PC-9 (cell line): Measurements from ENCODE around the gene VANGL2. TPM values are rescaled to one million over a fixed set of nuclear protein-coding genes. Genes with fewer than 3 reads are reported as not detected.

Experiments used
- BruUV-seq: library from RNA; stranded (reverse); fragments of 400-500 nt; replicated peaks from 2 replicates; lab custom pipeline; 2021; lab: Mats Ljungman, UMichigan
- CTCF ChIA-PET: fragments of 300-600 bp; sonication (Branson Sonifier 250); formaldehyde crosslinking; loops from one replicate; lab custom pipeline; 2022; ENCODE audit warnings: antibody characterized with exemption; lab: Charles Lee
- POLR2A ChIA-PET: fragments of 300-600 bp; sonication (Branson Sonifier 250); formaldehyde crosslinking; loops from one replicate; lab custom pipeline; 2022; ENCODE audit warnings: antibody characterized with exemption; ENCODE audit not compliant: unreplicated experiment; lab: Charles Lee
- DNase-seq, 2 experiments: peaks; one replicate each; pipeline versions ENCODE4 v3.0.0 to v3.0.0-alpha.2; 2015 to 2022; ENCODE audit warnings: mixed read lengths in 1 of 2
- H2AFZ ChIP-seq: fragments of 200-600 bp; sonication (generic); 2 replicates; pipeline ENCODE4 v1.8.1; 2017; ENCODE audit warnings: antibody characterized with exemption
- H3F3A ChIP-seq: fragments of 200-600 bp; sonication (generic); 2 replicates; pipeline ENCODE4 v1.8.1; 2017; ENCODE audit warnings: antibody characterized with exemption, mild to moderate bottlenecking, low read depth; ENCODE audit not compliant: insufficient read depth
- H3K27ac ChIP-seq: fragments of 200-600 bp; sonication (generic); 2 replicates; pipeline ENCODE4 v1.6.1; 2016; ENCODE audit warnings: mixed run types
- H3K27me3 ChIP-seq: fragments of 200-600 bp; sonication (generic); 2 replicates; pipeline ENCODE4 v1.6.1; 2016; ENCODE audit warnings: low read depth, mixed run types; ENCODE audit not compliant: insufficient read depth
- H3K36me3 ChIP-seq: fragments of 200-600 bp; sonication (generic); 2 replicates; pipeline ENCODE4 v1.6.1; 2016; ENCODE audit warnings: low read depth, mixed run types
- H3K4me1 ChIP-seq: fragments of 200-600 bp; sonication (generic); replicated peaks from 2 replicates; pipeline ENCODE4 v1.6.1; 2016; ENCODE audit warnings: mixed run types; ENCODE audit not compliant: insufficient read depth
- H3K4me2 ChIP-seq: fragments of 200-600 bp; sonication (generic); 2 replicates; pipeline ENCODE4 v1.6.1; 2017; ENCODE audit warnings: mixed run types
- H3K4me3 ChIP-seq: fragments of 200-600 bp; sonication (generic); 2 replicates; pipeline ENCODE4 v1.6.1; 2016; ENCODE audit warnings: mixed run types
- H3K79me2 ChIP-seq: fragments of 200-600 bp; sonication (generic); 2 replicates; pipeline ENCODE4 v1.6.1; 2017; ENCODE audit warnings: low read depth, mixed run types
- H3K9me2 ChIP-seq: fragments of 200-600 bp; sonication (generic); 2 replicates; pipeline ENCODE4 v1.8.1; 2017; ENCODE audit warnings: mild to moderate bottlenecking; ENCODE audit not compliant: insufficient read depth
- H3K9me3 ChIP-seq: fragments of 200-600 bp; sonication (generic); 2 replicates; pipeline ENCODE4 v1.8.1; 2016; ENCODE audit warnings: low read depth; ENCODE audit not compliant: insufficient read depth
- H4K20me1 ChIP-seq: fragments of 200-600 bp; sonication (generic); 2 replicates; pipeline ENCODE4 v1.8.1; 2017; ENCODE audit not compliant: insufficient read depth
- EZH2 ChIP-seq: fragments of 200-600 bp; sonication (generic); IDR thresholded peaks from 2 replicates; pipeline ENCODE4 v1.8.0; 2017; ENCODE audit warnings: antibody characterized with exemption, low read depth
- intact Hi-C: fragments of 100-400 bp; cut with micrococcal nuclease; formaldehyde crosslinking; loops from one replicate; pipeline ENCODE4 v1.10.0; 2022; ENCODE audit not compliant: unreplicated experiment
- total RNA-seq: library from RNA; stranded (reverse); gene quantifications from 2 replicates; pipeline ENCODE4 v1.2.3, GENCODE V29; 2021
- TF ChIP-seq, protein P1 (sequence below): fragments of 200-600 bp; sonication (generic); conservative IDR thresholded peaks from 2 replicates; pipeline ENCODE4 v1.6.1; 2017; ENCODE audit warnings: mixed run types, antibody characterized with exemption, mild to moderate bottlenecking, moderate library complexity

The VANGL2 gene
- total RNA-seq, 1 experiment from 2014 or later = 12.4 TPM

DNA sequence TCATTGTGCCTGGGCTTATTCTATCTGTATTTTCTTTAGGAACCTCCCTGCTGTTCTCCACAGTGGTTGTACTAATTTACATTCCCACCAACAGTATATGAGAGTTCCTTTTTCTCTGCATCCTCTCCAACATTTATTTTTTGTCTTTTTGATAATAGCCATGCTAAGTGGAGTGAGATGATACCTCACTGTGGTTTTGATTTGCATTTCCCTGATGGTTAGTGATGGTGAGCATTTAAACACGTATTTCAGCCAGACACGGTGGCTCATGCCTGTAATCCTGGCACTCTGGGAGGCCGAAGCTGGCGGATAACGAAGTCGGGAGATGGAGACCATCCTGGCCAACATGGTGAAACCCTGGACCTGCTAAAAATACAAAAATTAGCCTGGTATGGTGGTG, 64.8 kb downstream of the VANGL2 start:
- no peaks in the 10 kb centered on the region for H3F3A ChIP-seq
- no peaks in the 10 kb centered on the region for H3K79me2 ChIP-seq
- H4K20me1 ChIP-seq = no peaks in the 10 kb centered on the region
- no TSS peak for BruUV-seq
- H3K4me2 ChIP-seq = no peak overlapping the region
- DNase-seq = no peak
- POLR2A ChIA-PET = no interaction called here
- CTCF ChIA-PET = no interaction called here
- no peak overlapping the region for H2AFZ ChIP-seq
- no peak for TF ChIP-seq EZH2
- H3K36me3 ChIP-seq = no peaks in the 10 kb centered on the region
- H3K9me3 ChIP-seq = no peaks in the 10 kb centered on the region
- no peaks in the 10 kb centered on the region for H3K9me2 ChIP-seq
- no peaks in the 10 kb centered on the region for H3K4me1 ChIP-seq
- peaks cover 25% of the 10 kb centered on the region for H3K27me3 ChIP-seq
- intact Hi-C loops = loop anchor here (10.0 kb wide), 1 partner anchor 50 kb away; no protein-coding TSS in a partner anchor
- no peak overlapping the region for H3K4me3 ChIP-seq
- no peak overlapping the region for H3K27ac ChIP-seq

DNA sequence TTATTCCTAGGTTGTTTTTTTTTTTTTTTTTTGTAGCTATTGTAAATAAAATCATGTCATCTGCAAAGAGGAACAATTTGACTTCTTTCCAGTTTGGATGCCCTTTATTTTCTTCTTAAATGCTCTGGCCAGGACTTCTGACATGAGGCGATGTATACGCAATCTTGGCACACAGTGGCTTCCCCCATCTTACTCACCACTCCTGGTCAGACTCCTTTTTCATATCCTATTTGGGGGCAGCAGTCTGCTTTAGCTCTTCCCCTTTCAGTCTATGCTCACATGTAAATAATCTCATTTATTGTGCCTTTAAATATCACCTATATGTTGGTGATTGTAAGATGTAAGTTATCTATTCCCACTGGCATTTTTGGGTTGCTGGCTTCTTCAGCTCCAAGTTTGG, 66.6 kb downstream of the VANGL2 start:
- no peak for DNase-seq
- Histone ChIP-seq H4K20me1 (no peaks in the 10 kb centered on the region), H3K27me3 (peaks cover 36% of the 10 kb centered on the region), H3K79me2 (no peaks in the 10 kb centered on the region), H3K27ac (no peak overlapping the region), H3K9me2 (no peaks in the 10 kb centered on the region), H3F3A (no peaks in the 10 kb centered on the region), H3K4me1 (no peaks in the 10 kb centered on the region), H3K4me2 (no peak overlapping the region), H3K36me3 (no peaks in the 10 kb centered on the region), H3K4me3 (no peak overlapping the region), H3K9me3 (no peaks in the 10 kb centered on the region), H2AFZ (no peak overlapping the region)
- ChIA-PET POLR2A (no interaction called here), CTCF (no interaction called here)
- TF ChIP-seq, protein P1, sequence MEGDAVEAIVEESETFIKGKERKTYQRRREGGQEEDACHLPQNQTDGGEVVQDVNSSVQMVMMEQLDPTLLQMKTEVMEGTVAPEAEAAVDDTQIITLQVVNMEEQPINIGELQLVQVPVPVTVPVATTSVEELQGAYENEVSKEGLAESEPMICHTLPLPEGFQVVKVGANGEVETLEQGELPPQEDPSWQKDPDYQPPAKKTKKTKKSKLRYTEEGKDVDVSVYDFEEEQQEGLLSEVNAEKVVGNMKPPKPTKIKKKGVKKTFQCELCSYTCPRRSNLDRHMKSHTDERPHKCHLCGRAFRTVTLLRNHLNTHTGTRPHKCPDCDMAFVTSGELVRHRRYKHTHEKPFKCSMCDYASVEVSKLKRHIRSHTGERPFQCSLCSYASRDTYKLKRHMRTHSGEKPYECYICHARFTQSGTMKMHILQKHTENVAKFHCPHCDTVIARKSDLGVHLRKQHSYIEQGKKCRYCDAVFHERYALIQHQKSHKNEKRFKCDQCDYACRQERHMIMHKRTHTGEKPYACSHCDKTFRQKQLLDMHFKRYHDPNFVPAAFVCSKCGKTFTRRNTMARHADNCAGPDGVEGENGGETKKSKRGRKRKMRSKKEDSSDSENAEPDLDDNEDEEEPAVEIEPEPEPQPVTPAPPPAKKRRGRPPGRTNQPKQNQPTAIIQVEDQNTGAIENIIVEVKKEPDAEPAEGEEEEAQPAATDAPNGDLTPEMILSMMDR = no peak
- no peak for TF ChIP-seq EZH2
- no TSS peak for BruUV-seq
- intact Hi-C loops = loop anchor here (10.0 kb wide), 1 partner anchor 48 kb away; no protein-coding TSS in a partner anchor

DNA sequence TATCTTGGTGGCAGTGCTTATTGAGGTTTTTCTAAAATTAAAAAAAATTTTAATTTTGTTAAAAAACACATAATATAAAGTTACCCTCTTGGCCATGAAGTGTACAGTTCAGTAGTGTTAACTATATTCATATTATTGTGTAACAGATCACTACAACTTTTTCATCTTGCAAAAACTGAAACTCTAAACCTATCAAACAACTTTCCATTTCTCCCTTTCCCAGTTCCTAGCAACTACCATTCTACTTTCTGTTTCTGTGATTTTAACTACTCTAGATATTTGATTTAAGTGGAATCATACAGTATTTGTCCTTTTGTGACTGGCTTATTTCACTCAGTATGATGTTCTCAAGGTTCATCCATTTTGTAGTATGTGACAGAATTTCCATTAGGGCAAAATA, 67.2 kb downstream of the VANGL2 start:
- TF ChIP-seq EZH2 = no peak
- TF ChIP-seq, protein P1 = no peak
- no peak overlapping the region for H3K4me2 ChIP-seq
- no peaks in the 10 kb centered on the region for H3K9me3 ChIP-seq
- no TSS peak for BruUV-seq
- POLR2A ChIA-PET = interaction anchor here (0.7 kb wide), 1 partner anchor 414 kb away, joined by 4 read pairs; no protein-coding TSS in a partner anchor
- no peak overlapping the region for H3K4me3 ChIP-seq
- H4K20me1 ChIP-seq = no peaks in the 10 kb centered on the region
- H3F3A ChIP-seq = no peaks in the 10 kb centered on the region
- peaks cover 41% of the 10 kb centered on the region for H3K27me3 ChIP-seq
- no peak overlapping the region for H3K27ac ChIP-seq
- H3K9me2 ChIP-seq = no peaks in the 10 kb centered on the region
- intact Hi-C loops = loop anchor here (10.0 kb wide), 1 partner anchor 47 kb away; no protein-coding TSS in a partner anchor
- H3K36me3 ChIP-seq = no peaks in the 10 kb centered on the region
- CTCF ChIA-PET = no interaction called here
- no peak for DNase-seq
- H3K79me2 ChIP-seq = no peaks in the 10 kb centered on the region
- no peaks in the 10 kb centered on the region for H3K4me1 ChIP-seq
- no peak overlapping the region for H2AFZ ChIP-seq

DNA sequence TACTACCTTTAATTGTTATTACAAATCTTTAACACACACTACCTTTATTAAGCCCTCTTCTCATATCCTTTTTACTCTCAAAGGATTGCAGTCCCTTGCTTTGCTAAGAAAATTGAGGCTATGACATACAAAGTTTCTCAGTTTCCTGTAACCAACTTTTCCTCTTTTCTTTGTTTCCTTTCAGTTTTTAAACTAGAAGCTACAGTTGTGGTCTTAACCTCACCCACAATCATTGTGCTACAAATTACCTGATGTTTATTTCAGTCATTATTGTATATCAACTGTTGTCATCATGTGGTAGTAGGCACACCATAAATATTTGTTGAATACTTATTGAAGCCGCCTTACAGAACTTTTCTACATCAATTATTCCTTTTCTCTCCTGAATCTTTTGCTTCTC, 70.9 kb downstream of the VANGL2 start:
- Histone ChIP-seq H3K4me1 (no peaks in the 10 kb centered on the region), H3K36me3 (no peaks in the 10 kb centered on the region), H4K20me1 (no peaks in the 10 kb centered on the region), H3K27me3 (peaks cover 35% of the 10 kb centered on the region), H3K4me2 (no peak overlapping the region), H3K9me3 (no peaks in the 10 kb centered on the region), H3K27ac (no peak overlapping the region), H3K9me2 (no peaks in the 10 kb centered on the region), H3F3A (no peaks in the 10 kb centered on the region), H3K79me2 (no peaks in the 10 kb centered on the region), H2AFZ (no peak overlapping the region), H3K4me3 (no peak overlapping the region)
- ChIA-PET CTCF (no interaction called here), POLR2A (no interaction called here)
- no peak for TF ChIP-seq EZH2
- TF ChIP-seq, protein P1 = no peak
- intact Hi-C loops = no loop called here
- no TSS peak for BruUV-seq
- DNase-seq = no peak
